GM19239 (cell line): ENCODE measurements around the gene ATAT1.
A peak's percentile ranks its signal among the peaks of the same experiment; 100 is the strongest.

Experiments
- DNase-seq: peaks from one replicate; pipeline ENCODE4 v3.0.0; 2011; ENCODE audit warnings: low spot score; ENCODE audit not compliant: insufficient read length
- FAIRE-seq: peaks from 2 replicates; lab custom pipeline; 2011; peaks lifted over from hg19 to GRCh38; lab: Jason Lieb, UNC

ATAT1 gene

GRCh38 chr6:30612687-30613248, 13.9 kb upstream of the ATAT1 start:
- DNase-seq (no peak), FAIRE-seq (no peak)

GRCh38 chr6:30613251-30614043, 13.2 kb upstream of the ATAT1 start:
- no peak for FAIRE-seq

GRCh38 chr6:30614044-30614842, 12.4 kb upstream of the ATAT1 start:
- no peak for DNase-seq
- FAIRE-seq, result no peak

More at GRCh38 chr6:30613251-30614043, 13.2 kb upstream of the ATAT1 start:
- no peak for DNase-seq

- FAIRE-seq, result peak; percentile 94
- DNase-seq, result peak; percentile 57
Measured at GRCh38 chr6:30614843-30615218, 11.8 kb upstream of the ATAT1 start.

GRCh38 chr6:30615219-30615957, 11.3 kb upstream of the ATAT1 start:
- peak; percentile 48 for FAIRE-seq
- no peak for DNase-seq

GRCh38 chr6:30615958-30616810, 10.5 kb upstream of the ATAT1 start:
- FAIRE-seq, result peak; percentile 33
- DNase-seq, result no peak

- DNase-seq (peak; percentile 52), FAIRE-seq (no peak)
Measured at GRCh38 chr6:30616811-30617564, 9.7 kb upstream of the ATAT1 start, which contains the start of gene PPP1R10. PPP1R10 (minus strand) TSS chr6:30617243; CDS start chr6:30609944, 7,299 bp downstream.

- FAIRE-seq, result peak; percentile 98
- peak; percentile 59 for DNase-seq
Measured at GRCh38 chr6:30617565-30618269, 9.0 kb upstream of the ATAT1 start, which contains the start of gene MRPS18B. MRPS18B (plus strand) TSS chr6:30617840; CDS start chr6:30617866, 26 bp downstream.

GRCh38 chr6:30618270-30618797, 8.3 kb upstream of the ATAT1 start:
- FAIRE-seq, result no peak
- no peak for DNase-seq

- DNase-seq (no peak), FAIRE-seq (no peak)
Measured at GRCh38 chr6:30619561-30619960, 7.1 kb upstream of the ATAT1 start.

- FAIRE-seq (no peak), DNase-seq (no peak)
Measured at GRCh38 chr6:30625511-30625910, 1.2 kb upstream of the ATAT1 start.

- no peak for DNase-seq
Measured at GRCh38 chr6:30635834-30636233, 9.2 kb downstream of the ATAT1 start.

GRCh38 chr6:30640481-30640880, 13.8 kb downstream of the ATAT1 start:
- DNase-seq (no peak), FAIRE-seq (no peak)

More at GRCh38 chr6:30635834-30636233, 9.2 kb downstream of the ATAT1 start:
- no peak for FAIRE-seq

- FAIRE-seq, result no peak
- no peak for DNase-seq
Measured at GRCh38 chr6:30641048-30641447, 14.4 kb downstream of the ATAT1 start.

GRCh38 chr6:30643656-30644055, 17.0 kb downstream of the ATAT1 start:
- DNase-seq, result no peak
- FAIRE-seq, result no peak

- no peak for DNase-seq
- FAIRE-seq, result no peak
Measured at GRCh38 chr6:30644769-30645168, 18.1 kb downstream of the ATAT1 start.

GRCh38 chr6:30645989-30646388, 19.3 kb downstream of the ATAT1 start:
- FAIRE-seq, result no peak
- DNase-seq, result no peak
